Measurements from ENCODE around the gene NLRX1.
A peak's percentile ranks its signal among the peaks of the same experiment; 100 is the strongest.
"Not testable (repeated sequence)": the region's sequence is repeated elsewhere in the genome, so short reads cannot be mapped to it uniquely, and the experiment has no call there.

The NLRX1 gene

GRCh38 chr11:119134389-119134978 lies 34.0 kb upstream of the NLRX1 start:
- Histone ChIP-seq H3K4me3 (no peak overlapping the region), H3K36me3 (peaks cover 50 to 63% (median 57%) of the 10 kb centered on the region in 11 experiments), H3K4me1 (peaks cover 0 to 10% (median 0%) of the 10 kb centered on the region in 10 experiments; a peak in 4 of 20 replicates), H3K9me3 (replicated peaks in 1 of 11) (no peaks in the 10 kb centered on the region), H3K4me2 (no peak overlapping the region), H3K27ac (no peak overlapping the region), H3K9ac (no peak overlapping the region), H4K20me1 (peaks cover 0 to 9% (median 0%) of the 10 kb centered on the region in 11 experiments; a peak in 1 of 22 replicates), H3K27me3 (no peaks in the 10 kb centered on the region)
- TF ChIP-seq Cebpa-rat (IDR thresholded peaks at IDR 0.05), result no peak

GRCh38 chr11:119139276-119139675 lies 29.2 kb upstream of the NLRX1 start:
- H3K36me3 ChIP-seq, result peaks cover 4 to 15% (median 10%) of the 10 kb centered on the region in 11 experiments

GRCh38 chr11:119144825-119145486 lies 23.6 kb upstream of the NLRX1 start:
- H3K9ac ChIP-seq, result no peak overlapping the region
- H3K9me3 ChIP-seq (replicated peaks in 1 of 11), result no peaks in the 10 kb centered on the region
- H3K27ac ChIP-seq, result no peak overlapping the region
- no peak for TF ChIP-seq Cebpa-rat (IDR thresholded peaks at IDR 0.05)
- H3K4me2 ChIP-seq, result peak overlapping the region in 1 of 11 experiments; percentile 22; a peak in 1 of 22 replicates
- peaks cover 28 to 38% (median 33%) of the 10 kb centered on the region in 11 experiments for H3K27me3 ChIP-seq
- H4K20me1 ChIP-seq, result peaks cover 0 to 18% (median 3%) of the 10 kb centered on the region in 11 experiments; a peak in 6 of 22 replicates
- peaks cover 14 to 27% (median 22%) of the 10 kb centered on the region in 10 experiments; a peak in 19 of 20 replicates for H3K4me1 ChIP-seq
- no peak overlapping the region for H3K4me3 ChIP-seq
- H3K36me3 ChIP-seq, result no peaks in the 10 kb centered on the region

More at GRCh38 chr11:119139276-119139675, 29.2 kb upstream of the NLRX1 start:
- H3K9ac ChIP-seq; H3K9me3 ChIP-seq (replicated peaks in 1 of 11); H3K4me2 ChIP-seq; H3K27me3 ChIP-seq; H3K27ac ChIP-seq; H4K20me1 ChIP-seq; H3K4me3 ChIP-seq: not testable (repeated sequence)
- H3K4me1 ChIP-seq, result peaks cover 0 to 17% (median 0%) of the 10 kb centered on the region in 10 experiments; a peak in 3 of 20 replicates

- no peaks in the 10 kb centered on the region for H3K36me3 ChIP-seq
- H3K4me3 ChIP-seq, result no peak overlapping the region
- no peak for TF ChIP-seq Cebpa-rat (IDR thresholded peaks at IDR 0.05)
- H3K27me3 ChIP-seq, result peaks cover 34 to 44% (median 39%) of the 10 kb centered on the region in 11 experiments
- peaks cover 16 to 30% (median 27%) of the 10 kb centered on the region in 10 experiments for H3K4me1 ChIP-seq
- H3K9ac ChIP-seq, result no peak overlapping the region
- H3K9me3 ChIP-seq (replicated peaks in 1 of 11), result no peaks in the 10 kb centered on the region
- no peak overlapping the region for H3K27ac ChIP-seq
- no peak overlapping the region for H3K4me2 ChIP-seq
- H4K20me1 ChIP-seq, result peaks cover 0 to 23% (median 6%) of the 10 kb centered on the region in 11 experiments; a peak in 6 of 22 replicates
Measured at GRCh38 chr11:119145551-119145950, 23.0 kb upstream of the NLRX1 start.

DNA sequence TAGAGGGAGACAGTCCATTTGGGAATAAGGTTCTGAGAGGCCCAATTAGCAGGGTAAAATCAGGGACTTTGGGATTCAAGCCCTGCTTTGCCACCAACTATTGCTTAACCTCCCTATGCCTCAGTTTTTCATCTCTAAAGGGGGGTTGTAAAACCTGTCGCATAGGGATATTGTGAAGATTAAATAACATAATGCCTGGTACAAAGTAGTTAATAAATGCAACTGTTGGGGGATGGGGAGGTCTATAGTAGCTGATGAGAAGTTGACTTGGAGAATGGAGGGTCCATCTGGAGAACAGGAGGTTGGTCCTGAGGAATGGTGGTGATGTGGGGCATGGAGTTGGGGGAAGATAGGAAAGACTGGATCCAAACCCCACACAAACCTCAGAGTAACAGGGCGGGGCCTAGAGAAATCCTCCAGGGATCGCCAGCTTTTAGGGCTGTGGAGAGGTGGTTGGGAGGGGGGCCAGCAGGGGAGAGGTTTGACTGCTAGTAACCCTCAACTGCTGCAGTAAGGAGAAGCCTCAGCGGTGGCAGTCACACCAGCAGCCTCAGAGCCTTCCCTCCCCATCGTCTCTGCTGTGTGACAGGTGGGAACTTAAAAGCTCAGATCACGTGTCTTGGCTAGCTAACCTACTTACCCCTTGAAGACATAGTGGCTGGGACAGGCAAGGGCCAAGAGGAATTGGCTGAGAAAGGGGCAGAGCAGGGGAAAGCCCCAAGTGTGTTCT lies 20.8 kb upstream of the NLRX1 start:
- Histone ChIP-seq H3K9ac (no peak overlapping the region), H4K20me1 (peaks cover 0 to 26% (median 6%) of the 10 kb centered on the region in 11 experiments; a peak in 6 of 22 replicates), H3K27me3 (peaks cover 42 to 63% (median 54%) of the 10 kb centered on the region in 11 experiments), H3K9me3 (replicated peaks in 1 of 11) (no peaks in the 10 kb centered on the region), H3K27ac (no peak overlapping the region), H3K4me3 (no peak overlapping the region), H3K36me3 (no peaks in the 10 kb centered on the region), H3K4me1 (peaks cover 21 to 30% (median 27%) of the 10 kb centered on the region in 10 experiments), H3K4me2 (peak overlapping the region in 9 of 11 experiments; percentile 94 to 100 (median 99); a peak in 15 of 22 replicates)
- TF ChIP-seq Cebpa-rat (IDR thresholded peaks at IDR 0.05), result no peak

- Histone ChIP-seq H3K27ac (no peak overlapping the region), H3K4me3 (peak overlapping the region; percentile 56 to 75 (median 67)), H3K4me1 (peaks cover 14 to 30% (median 26%) of the 10 kb centered on the region in 10 experiments), H3K9me3 (replicated peaks in 1 of 11) (no peaks in the 10 kb centered on the region), H3K27me3 (peaks cover 42 to 63% (median 54%) of the 10 kb centered on the region in 11 experiments), H3K4me2 (peak overlapping the region; percentile 94 to 100 (median 98)), H3K36me3 (no peaks in the 10 kb centered on the region), H4K20me1 (peaks cover 0 to 26% (median 6%) of the 10 kb centered on the region in 11 experiments; a peak in 6 of 22 replicates), H3K9ac (peak overlapping the region; percentile 23 to 70 (median 61); a peak in 21 of 22 replicates)
- no peak for TF ChIP-seq Cebpa-rat (IDR thresholded peaks at IDR 0.05)
Measured at GRCh38 chr11:119148720-119149017, 19.9 kb upstream of the NLRX1 start.

- no peaks in the 10 kb centered on the region for H3K36me3 ChIP-seq
- peaks cover 42 to 63% (median 54%) of the 10 kb centered on the region in 11 experiments for H3K27me3 ChIP-seq
- peak within 1 kb of the TSS; percentile 56 to 75 (median 67) for H3K4me3 ChIP-seq
- H4K20me1 ChIP-seq, result peaks cover 0 to 26% (median 6%) of the 10 kb centered on the region in 11 experiments; a peak in 6 of 22 replicates
- TF ChIP-seq Cebpa-rat (IDR thresholded peaks at IDR 0.05), result no peak
- H3K4me1 ChIP-seq, result peaks cover 13 to 30% (median 26%) of the 10 kb centered on the region in 10 experiments
- H3K9me3 ChIP-seq (replicated peaks in 1 of 11), result no peaks in the 10 kb centered on the region
- H3K27ac ChIP-seq, result no peak within 1 kb of the TSS
- peak within 1 kb of the TSS; percentile 94 to 100 (median 98) for H3K4me2 ChIP-seq
- peak within 1 kb of the TSS; percentile 23 to 70 (median 61); a peak in 21 of 22 replicates for H3K9ac ChIP-seq
Measured at GRCh38 chr11:119149018-119149785, 19.3 kb upstream of the NLRX1 start, which contains the start of gene ABCG4. Gene ABCG4 (plus strand): TSS chr11:119149052. CDS start chr11:119149966, 914 bp downstream.

- H3K27me3 ChIP-seq, result peaks cover 42 to 63% (median 54%) of the 10 kb centered on the region in 11 experiments
- H3K4me2 ChIP-seq, result peak overlapping the region; percentile 94 to 100 (median 98)
- H3K4me1 ChIP-seq, result peaks cover 13 to 28% (median 26%) of the 10 kb centered on the region in 10 experiments
- peak overlapping the region in 9 of 11 experiments; percentile 52 to 70 (median 61); a peak in 15 of 22 replicates for H3K9ac ChIP-seq
- peaks cover 0 to 26% (median 6%) of the 10 kb centered on the region in 11 experiments; a peak in 6 of 22 replicates for H4K20me1 ChIP-seq
- TF ChIP-seq Cebpa-rat (IDR thresholded peaks at IDR 0.05), result no peak
- H3K36me3 ChIP-seq, result no peaks in the 10 kb centered on the region
- H3K27ac ChIP-seq, result no peak overlapping the region
- no peaks in the 10 kb centered on the region for H3K9me3 ChIP-seq (replicated peaks in 1 of 11)
- peak overlapping the region; percentile 56 to 75 (median 67); a peak in 18 of 20 replicates for H3K4me3 ChIP-seq
Measured at GRCh38 chr11:119149786-119150275, 18.7 kb upstream of the NLRX1 start.
